ENCODE measurements around the gene PHF12. TPM values are rescaled to one million over a fixed set of nuclear protein-coding genes. Genes with fewer than 3 reads are reported as not detected.
"Not testable (repeated sequence)": the region's sequence is repeated elsewhere in the genome, so short reads cannot be mapped to it uniquely, and the experiment has no call there.

PHF12 gene
- total RNA-seq, 1 experiment from 2014 or later = 16.7 TPM

- Histone ChIP-seq H3K27ac (no peak overlapping the region), H3K9me3 (replicated peaks) (peaks cover 7% of the 10 kb centered on the region), H3K36me3 (peaks cover 12% of the 10 kb centered on the region; the same call in 1 of the 2 replicates), H3K4me3 (peak overlapping the region; percentile 83), H3K27me3 (replicated peaks) (no peaks in the 10 kb centered on the region), H3K4me1 (replicated peaks) (peaks cover 21% of the 10 kb centered on the region)
- no peak for DNase-seq (ENCODE audit: low read depth in 1 of 2, low spot score in 2 of 2)
These were observed 54.8 kb downstream of the PHF12 start for GRCh38 chr17:28896491-28896883.

GRCh38 chr17:28895794-28896447, 55.4 kb downstream of the PHF12 start:
- Histone ChIP-seq H3K4me3 (no peak overlapping the region), H3K36me3 (peaks cover 12% of the 10 kb centered on the region; the same call in 1 of the 2 replicates), H3K27me3 (replicated peaks) (no peaks in the 10 kb centered on the region), H3K9me3 (replicated peaks) (peaks cover 7% of the 10 kb centered on the region), H3K27ac (no peak overlapping the region), H3K4me1 (replicated peaks) (peaks cover 21% of the 10 kb centered on the region)
- DNase-seq (ENCODE audit: low read depth in 1 of 2, low spot score in 2 of 2) = no peak

GRCh38 chr17:28893248-28894183, 57.8 kb downstream of the PHF12 start:
- peaks cover 20% of the 10 kb centered on the region for H3K4me1 ChIP-seq (replicated peaks)
- H3K36me3 ChIP-seq = peaks cover 10% of the 10 kb centered on the region; the same call in 1 of the 2 replicates
- not testable (repeated sequence) for H3K27ac ChIP-seq; H3K9me3 ChIP-seq (replicated peaks); H3K27me3 ChIP-seq (replicated peaks); DNase-seq (ENCODE audit: low read depth in 1 of 2, low spot score in 2 of 2); H3K4me3 ChIP-seq

GRCh38 chr17:28892024-28892423, 59.3 kb downstream of the PHF12 start:
- no peaks in the 10 kb centered on the region for H3K27me3 ChIP-seq (replicated peaks)
- H3K27ac ChIP-seq = no peak overlapping the region
- peaks cover 8% of the 10 kb centered on the region for H3K4me1 ChIP-seq (replicated peaks)
- no peak overlapping the region for H3K4me3 ChIP-seq
- no peaks in the 10 kb centered on the region for H3K36me3 ChIP-seq
- H3K9me3 ChIP-seq (replicated peaks) = no peaks in the 10 kb centered on the region
- DNase-seq (ENCODE audit: low read depth in 1 of 2, low spot score in 2 of 2) = no peak

- no peaks in the 10 kb centered on the region; the same call in 1 of the 2 replicates for H3K4me1 ChIP-seq (replicated peaks)
- H3K27ac ChIP-seq = no peak overlapping the region
- H3K4me3 ChIP-seq = no peak overlapping the region
- no peaks in the 10 kb centered on the region for H3K9me3 ChIP-seq (replicated peaks)
- no peaks in the 10 kb centered on the region for H3K27me3 ChIP-seq (replicated peaks)
- DNase-seq (ENCODE audit: low read depth in 1 of 2, low spot score in 2 of 2) = no peak
- H3K36me3 ChIP-seq = no peaks in the 10 kb centered on the region
These were observed 60.1 kb downstream of the PHF12 start for GRCh38 chr17:28891201-28891600.

GRCh38 chr17:28889996-28890395, 61.3 kb downstream of the PHF12 start:
- Histone ChIP-seq H3K36me3 (no peaks in the 10 kb centered on the region), H3K4me3 (no peak overlapping the region), H3K9me3 (replicated peaks) (no peaks in the 10 kb centered on the region), H3K27me3 (replicated peaks) (no peaks in the 10 kb centered on the region), H3K4me1 (replicated peaks) (no peaks in the 10 kb centered on the region), H3K27ac (no peak overlapping the region)
- DNase-seq (ENCODE audit: low read depth in 1 of 2, low spot score in 2 of 2) = no peak

GRCh38 chr17:28888832-28889231, 62.5 kb downstream of the PHF12 start:
- Histone ChIP-seq H3K27me3 (replicated peaks) (no peaks in the 10 kb centered on the region), H3K4me3 (no peak overlapping the region), H3K36me3 (no peaks in the 10 kb centered on the region), H3K27ac (no peak overlapping the region), H3K9me3 (replicated peaks) (no peaks in the 10 kb centered on the region), H3K4me1 (replicated peaks) (no peaks in the 10 kb centered on the region)
- no peak for DNase-seq (ENCODE audit: low read depth in 1 of 2, low spot score in 2 of 2)

GRCh38 chr17:28887871-28888471, 63.3 kb downstream of the PHF12 start:
- Histone ChIP-seq H3K36me3 (no peaks in the 10 kb centered on the region), H3K27ac (no peak overlapping the region), H3K9me3 (replicated peaks) (no peaks in the 10 kb centered on the region), H3K4me1 (replicated peaks) (no peaks in the 10 kb centered on the region), H3K4me3 (no peak overlapping the region), H3K27me3 (replicated peaks) (no peaks in the 10 kb centered on the region)
- DNase-seq (ENCODE audit: low read depth in 1 of 2, low spot score in 2 of 2) = no peak

- no peak overlapping the region for H3K27ac ChIP-seq
- no peaks in the 10 kb centered on the region for H3K9me3 ChIP-seq (replicated peaks)
- H3K27me3 ChIP-seq (replicated peaks) = no peaks in the 10 kb centered on the region
- H3K4me1 ChIP-seq (replicated peaks) = no peaks in the 10 kb centered on the region
- H3K4me3 ChIP-seq = no peak overlapping the region
- H3K36me3 ChIP-seq = peaks cover 3% of the 10 kb centered on the region
- no peak for DNase-seq (ENCODE audit: low read depth in 1 of 2, low spot score in 2 of 2)
These were observed 65.4 kb downstream of the PHF12 start for GRCh38 chr17:28885951-28886350.

- Histone ChIP-seq H3K36me3 (peaks cover 7% of the 10 kb centered on the region), H3K27ac (no peak overlapping the region), H3K9me3 (replicated peaks) (no peaks in the 10 kb centered on the region), H3K27me3 (replicated peaks) (no peaks in the 10 kb centered on the region), H3K4me3 (no peak overlapping the region), H3K4me1 (replicated peaks) (no peaks in the 10 kb centered on the region)
- no peak for DNase-seq (ENCODE audit: low read depth in 1 of 2, low spot score in 2 of 2)
These were observed 66.0 kb downstream of the PHF12 start for GRCh38 chr17:28885363-28885762.

GRCh38 chr17:28883967-28884702, 67.2 kb downstream of the PHF12 start:
- no peaks in the 10 kb centered on the region for H3K9me3 ChIP-seq (replicated peaks)
- no peak overlapping the region for H3K4me3 ChIP-seq
- H3K27ac ChIP-seq = no peak overlapping the region
- peaks cover 13% of the 10 kb centered on the region for H3K36me3 ChIP-seq
- H3K4me1 ChIP-seq (replicated peaks) = no peaks in the 10 kb centered on the region
- no peaks in the 10 kb centered on the region for H3K27me3 ChIP-seq (replicated peaks)
- no peak for DNase-seq (ENCODE audit: low read depth in 1 of 2, low spot score in 2 of 2)

- peaks cover 13% of the 10 kb centered on the region for H3K36me3 ChIP-seq
- no peak overlapping the region for H3K4me3 ChIP-seq
- no peaks in the 10 kb centered on the region for H3K9me3 ChIP-seq (replicated peaks)
- H3K4me1 ChIP-seq (replicated peaks) = 0 out of 2 replicates have a peak, but pooled peaks cover 5% of the 10 kb centered on the region
- no peaks in the 10 kb centered on the region for H3K27me3 ChIP-seq (replicated peaks)
- no peak for DNase-seq (ENCODE audit: low read depth in 1 of 2, low spot score in 2 of 2)
- no peak overlapping the region for H3K27ac ChIP-seq
These were observed 69.0 kb downstream of the PHF12 start for GRCh38 chr17:28882154-28882895.
